ENCODE data around the gene STX1A. TPM values are rescaled to one million over a fixed set of nuclear protein-coding genes. Genes with fewer than 3 reads are reported as not detected.

The STX1A gene
- total and polyA plus RNA-seq, 2 of the 4 experiments (the other 2 are of a cell fraction), result 9.3 to 22.0 TPM

DNA sequence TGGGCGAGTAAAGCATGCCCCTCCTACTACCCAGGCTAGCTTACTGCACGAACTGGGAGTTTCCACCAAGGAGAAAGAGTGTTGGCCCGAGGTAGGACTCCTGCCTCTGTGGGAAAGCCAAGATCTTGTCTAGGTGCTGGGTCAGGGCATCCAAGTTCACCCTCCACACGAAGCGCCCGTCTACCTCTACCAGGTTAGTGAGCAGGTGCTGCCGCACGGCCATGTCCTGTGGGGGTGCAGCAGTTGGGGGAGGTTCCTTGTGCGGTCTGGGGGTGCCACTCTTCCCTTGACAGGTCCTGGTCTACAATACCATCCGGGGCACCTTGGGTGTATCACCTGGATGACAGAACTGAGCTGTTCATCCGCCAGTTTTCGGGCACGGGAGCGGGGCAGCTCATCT, 17.4 kb upstream of the STX1A start:
- Histone ChIP-seq H2AFZ (replicated peaks; ENCODE audit: low read length, poor library complexity) (no peak overlapping the region), H3K4me3 (ENCODE audit: insufficient read depth, low read depth, low read length) (no peak overlapping the region), H4K5ac (ENCODE audit: low read depth, low read length) (no peak overlapping the region), H3K4me2 (ENCODE audit: low read depth, low read length) (no peak overlapping the region), H2BK120ac (ENCODE audit: low read depth, low read length) (no peak overlapping the region), H3K4me1 (ENCODE audit: control insufficient read depth, insufficient read depth, low read length) (peaks cover 7% of the 10 kb centered on the region), H3K9me3 (ENCODE audit: control insufficient read depth, insufficient read depth, low read length) (no peaks in the 10 kb centered on the region), H4K20me1 (ENCODE audit: insufficient read depth, low read length) (peaks cover 3% of the 10 kb centered on the region; the same call in 1 of the 2 replicates), H3K9me1 (ENCODE audit: insufficient read depth, low read length) (peaks cover 8% of the 10 kb centered on the region), H4K8ac (ENCODE audit: low read depth in 2 of 2, low read length in 2 of 2) (no peak overlapping the region), H2BK5ac (ENCODE audit: low read depth, low read length, poor library complexity, severe bottlenecking) (no peak overlapping the region), H3K79me1 (ENCODE audit: low read depth in 1 of 2, low read length in 2 of 2) (peaks cover 5 to 27% of the 10 kb centered on the region in 2 experiments; a peak in 3 of 4 replicates), H2AK5ac (ENCODE audit: low read depth, low read length) (no peak overlapping the region), H3K23ac (ENCODE audit: low read depth, low read length) (no peak overlapping the region), H3K14ac (replicated peaks; ENCODE audit: low read depth, low read length) (no peak overlapping the region), H3K56ac (ENCODE audit: extremely low read depth, insufficient read depth, low read length) (no peak overlapping the region), H3K27me3 (ENCODE audit: control insufficient read depth, insufficient read depth, low read length) (no peaks in the 10 kb centered on the region), H4K91ac (ENCODE audit: insufficient read depth, low read depth, low read length) (no peak overlapping the region), H3K18ac (ENCODE audit: low read depth, low read length) (no peak overlapping the region), H2BK20ac (ENCODE audit: low read depth, low read length) (no peak overlapping the region), H3K9ac (ENCODE audit: low read depth, low read length) (no peak overlapping the region), H3K36me3 (ENCODE audit: control insufficient read depth, insufficient read depth, low read length) (0 out of 2 replicates have a peak, but pooled peaks cover 6% of the 10 kb centered on the region), H2BK15ac (ENCODE audit: low read depth, low read length) (no peak overlapping the region), H3K27ac (ENCODE audit: insufficient read depth, low read length) (no peak overlapping the region), H2AK9ac (replicated peaks; ENCODE audit: low read depth, low read length, poor library complexity) (no peak overlapping the region), H3K4ac (ENCODE audit: low read depth, low read length) (no peak overlapping the region)
- POLR2A ChIA-PET (ENCODE audit: unreplicated experiment), result no interaction called here
- dilution Hi-C loops (cut with HindIII; ENCODE audit: low sequenced_read_pairs, unreplicated experiment), result no loop called here
- TF ChIP-seq MAFK (IDR thresholded peaks at IDR 0.05; ENCODE audit: low read depth, low read length) (no peak), NFE2L2 (IDR thresholded peaks at IDR 0.05; ENCODE audit: low read depth, low read length) (no peak), MAZ (IDR thresholded peaks at IDR 0.05; ENCODE audit: borderline replicate concordance, low read depth, low read length) (no peak), POLR2A (IDR thresholded peaks at IDR 0.05; ENCODE audit: low read depth, low read length) (no peak), CHD1 (IDR thresholded peaks at IDR 0.05; ENCODE audit: low read depth, low read length) (no peak), CEBPB (IDR thresholded peaks at IDR 0.05; ENCODE audit: low read depth, low read length) (no peak), RFX5 (IDR thresholded peaks at IDR 0.05; ENCODE audit: low read depth, low read length) (no peak), RCOR1 (IDR thresholded peaks at IDR 0.05; ENCODE audit: insufficient replicate concordance, low read length) (no peak), FOS (IDR thresholded peaks at IDR 0.05; ENCODE audit: low read depth, low read length) (no peak), BHLHE40 (IDR thresholded peaks at IDR 0.05; ENCODE audit: low read depth, low read length) (no peak), SMC3 (IDR thresholded peaks at IDR 0.05; ENCODE audit: low read depth, low read length) (no peak), MXI1 (IDR thresholded peaks at IDR 0.05; ENCODE audit: borderline replicate concordance, low read depth, low read length) (no peak), RAD21 (IDR thresholded peaks at IDR 0.05; ENCODE audit: low read length) (no peak)
- TF ChIP-seq, protein P1, sequence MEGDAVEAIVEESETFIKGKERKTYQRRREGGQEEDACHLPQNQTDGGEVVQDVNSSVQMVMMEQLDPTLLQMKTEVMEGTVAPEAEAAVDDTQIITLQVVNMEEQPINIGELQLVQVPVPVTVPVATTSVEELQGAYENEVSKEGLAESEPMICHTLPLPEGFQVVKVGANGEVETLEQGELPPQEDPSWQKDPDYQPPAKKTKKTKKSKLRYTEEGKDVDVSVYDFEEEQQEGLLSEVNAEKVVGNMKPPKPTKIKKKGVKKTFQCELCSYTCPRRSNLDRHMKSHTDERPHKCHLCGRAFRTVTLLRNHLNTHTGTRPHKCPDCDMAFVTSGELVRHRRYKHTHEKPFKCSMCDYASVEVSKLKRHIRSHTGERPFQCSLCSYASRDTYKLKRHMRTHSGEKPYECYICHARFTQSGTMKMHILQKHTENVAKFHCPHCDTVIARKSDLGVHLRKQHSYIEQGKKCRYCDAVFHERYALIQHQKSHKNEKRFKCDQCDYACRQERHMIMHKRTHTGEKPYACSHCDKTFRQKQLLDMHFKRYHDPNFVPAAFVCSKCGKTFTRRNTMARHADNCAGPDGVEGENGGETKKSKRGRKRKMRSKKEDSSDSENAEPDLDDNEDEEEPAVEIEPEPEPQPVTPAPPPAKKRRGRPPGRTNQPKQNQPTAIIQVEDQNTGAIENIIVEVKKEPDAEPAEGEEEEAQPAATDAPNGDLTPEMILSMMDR (conservative IDR thresholded peaks at IDR 0.05; ENCODE audit: low read depth, low read length), result no peak
- TF ChIP-seq, protein P2, sequence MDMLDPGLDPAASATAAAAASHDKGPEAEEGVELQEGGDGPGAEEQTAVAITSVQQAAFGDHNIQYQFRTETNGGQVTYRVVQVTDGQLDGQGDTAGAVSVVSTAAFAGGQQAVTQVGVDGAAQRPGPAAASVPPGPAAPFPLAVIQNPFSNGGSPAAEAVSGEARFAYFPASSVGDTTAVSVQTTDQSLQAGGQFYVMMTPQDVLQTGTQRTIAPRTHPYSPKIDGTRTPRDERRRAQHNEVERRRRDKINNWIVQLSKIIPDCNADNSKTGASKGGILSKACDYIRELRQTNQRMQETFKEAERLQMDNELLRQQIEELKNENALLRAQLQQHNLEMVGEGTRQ (IDR thresholded peaks at IDR 0.05; ENCODE audit: low read depth, low read length), result no peak
- TF ChIP-seq, protein P3, sequence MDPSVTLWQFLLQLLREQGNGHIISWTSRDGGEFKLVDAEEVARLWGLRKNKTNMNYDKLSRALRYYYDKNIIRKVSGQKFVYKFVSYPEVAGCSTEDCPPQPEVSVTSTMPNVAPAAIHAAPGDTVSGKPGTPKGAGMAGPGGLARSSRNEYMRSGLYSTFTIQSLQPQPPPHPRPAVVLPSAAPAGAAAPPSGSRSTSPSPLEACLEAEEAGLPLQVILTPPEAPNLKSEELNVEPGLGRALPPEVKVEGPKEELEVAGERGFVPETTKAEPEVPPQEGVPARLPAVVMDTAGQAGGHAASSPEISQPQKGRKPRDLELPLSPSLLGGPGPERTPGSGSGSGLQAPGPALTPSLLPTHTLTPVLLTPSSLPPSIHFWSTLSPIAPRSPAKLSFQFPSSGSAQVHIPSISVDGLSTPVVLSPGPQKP (IDR thresholded peaks at IDR 0.05; ENCODE audit: borderline replicate concordance, low read depth, low read length), result no peak
- 100% methylated on average over 4 of the region's 14 CpGs; no CpG with 5 or more reads in 1 of the 2 experiments for WGBS, 2 experiments (ENCODE audit: extremely low coverage in 2 of 2, insufficient read length in 1 of 2)
- no TSS peak for BruUV-seq (replicated peaks)
- in situ Hi-C loops (cut with MboI; ENCODE audit: low sequenced_read_pairs), result no loop called here
- DNase-seq (no peak), ATAC-seq (ENCODE audit: low read depth) (no peak)
- intact Hi-C loops (cut with micrococcal nuclease), result loop anchor here (5.0 kb wide), 1 partner anchor 115 kb away; no protein-coding TSS in a partner anchor
- CTCF ChIA-PET, result no interaction called here
